H1 (cell line): ENCODE data around the gene GUCY1A1. TPM values are rescaled to one million over a fixed set of nuclear protein-coding genes. Genes with fewer than 3 reads are reported as not detected.

Experiments
- CTCF ChIA-PET: fragments of 300-600 bp; sonication (Branson Sonifier 250); formaldehyde crosslinking; loops from one replicate; lab custom pipeline; 2021; ENCODE audit not compliant: partially characterized antibody; lab: Charles Lee
- POLR2A ChIA-PET: fragments of 300-600 bp; sonication (Branson Sonifier 250); formaldehyde crosslinking; loops from one replicate; lab custom pipeline; 2021; ENCODE audit warnings: inconsistent platforms; ENCODE audit not compliant: partially characterized antibody; lab: Charles Lee
- DNase-seq, 2 experiments: peaks; one replicate each; pipeline versions ENCODE4 v3.0.0 to v3.0.0-alpha.2; 2010 to 2022; ENCODE audit warnings: low spot score in 2 of 2, low read depth in 1 of 2, mixed read lengths in 1 of 2
- FAIRE-seq: peaks from 2 replicates; lab custom pipeline; 2011; peaks lifted over from hg19 to GRCh38; lab: Jason Lieb, UNC
- H2AFZ ChIP-seq: 2 replicates; pipeline ENCODE4 v1.8.1; 2012; ENCODE audit warnings: low read length, inconsistent platforms
- H2AK5ac ChIP-seq: 2 replicates; pipeline ENCODE4 v1.6.1; 2013; ENCODE audit warnings: low read depth, low read length
- H2BK120ac ChIP-seq: replicated peaks from 2 replicates; pipeline ENCODE3; 2013; ENCODE audit warnings: low read depth, low read length, inconsistent platforms
- H2BK12ac ChIP-seq: 2 replicates; pipeline ENCODE4 v1.6.1; 2013; ENCODE audit warnings: low read depth, low read length
- H2BK15ac ChIP-seq: 2 replicates; pipeline ENCODE4 v1.6.1; 2013; ENCODE audit warnings: low read length
- H2BK20ac ChIP-seq: 2 replicates; pipeline ENCODE4 v1.6.1; 2013; ENCODE audit warnings: low read length
- H2BK5ac ChIP-seq: 2 replicates; pipeline ENCODE4 v1.6.1; 2013; ENCODE audit warnings: low read depth, low read length
- H3K14ac ChIP-seq: 2 replicates; pipeline ENCODE4 v1.6.1; 2013; ENCODE audit warnings: inconsistent platforms; ENCODE audit not compliant: insufficient read length
- H3K18ac ChIP-seq: 2 replicates; pipeline ENCODE4 v1.6.1; 2013; ENCODE audit warnings: low read length; ENCODE audit errors: extremely low read depth
- H3K23ac ChIP-seq: 2 replicates; pipeline ENCODE4 v1.6.1; 2013; ENCODE audit warnings: inconsistent platforms; ENCODE audit not compliant: insufficient read length
- H3K23me2 ChIP-seq: 2 replicates; pipeline ENCODE4 v1.6.1; 2013; ENCODE audit warnings: low read depth, low read length
- H3K27ac ChIP-seq: 2 replicates; pipeline ENCODE4 v1.6.1; 2011; ENCODE audit warnings: low read depth, low read length, inconsistent platforms
- H3K27me3 ChIP-seq, 4 experiments: replicated peaks in 1 of 4; 1 replicate in 1 of 4; 2 replicates in 3 of 4; pipeline versions ENCODE4 v1.6.1 to v1.8.1; 2011 to 2013; ENCODE audit warnings: low read length in 3 of 4, mild to moderate bottlenecking in 3 of 4, inconsistent platforms in 2 of 4, mixed read lengths in 2 of 4, moderate library complexity in 1 of 4; ENCODE audit not compliant: control insufficient read depth in 3 of 4, insufficient read depth in 3 of 4; ENCODE audit errors: extremely low read depth in 1 of 4
- H3K36me3 ChIP-seq, 4 experiments: 2 replicates each; pipeline versions ENCODE4 v1.6.1 to v1.8.1; 2011 to 2013; ENCODE audit warnings: mild to moderate bottlenecking in 4 of 4, low read length in 3 of 4, moderate library complexity in 2 of 4, control low read depth in 1 of 4, inconsistent platforms in 1 of 4; ENCODE audit not compliant: insufficient read depth in 4 of 4, control insufficient read depth in 2 of 4
- H3K4ac ChIP-seq: replicated peaks from 2 replicates; pipeline ENCODE3; 2013; ENCODE audit warnings: low read length, low read depth, mixed read lengths, inconsistent platforms; ENCODE audit not compliant: insufficient read length
- H3K4me1 ChIP-seq, 4 experiments: replicated peaks in 1 of 4; 1 replicate in 1 of 4; 2 replicates in 3 of 4; pipeline versions ENCODE4 v1.6.1 to v1.8.1; 2011 to 2013; ENCODE audit warnings: low read length in 3 of 4, inconsistent platforms in 2 of 4, mixed read lengths in 1 of 4; ENCODE audit not compliant: insufficient read depth in 4 of 4, control insufficient read depth in 3 of 4
- H3K4me2 ChIP-seq, 2 experiments: 2 replicates each; pipeline versions ENCODE4 v1.6.1 to v1.8.1; 2011 to 2013; ENCODE audit warnings: low read depth in 2 of 2, low read length in 2 of 2, control low read depth in 1 of 2, inconsistent platforms in 1 of 2, mild to moderate bottlenecking in 1 of 2; ENCODE audit not compliant: insufficient read depth in 1 of 2
- H3K4me3 ChIP-seq, 4 experiments: fragments of 200-600, 300-600 bp in 1 of 4; sonication (generic), shearing (Covaris generic), sonication (Bioruptor Twin) in 1 of 4; 2 replicates each; pipeline versions ENCODE4 v1.5.1 to v1.8.1; 2011 to 2016; ENCODE audit warnings: low read length in 4 of 4, low read depth in 3 of 4, control low read depth in 2 of 4, inconsistent platforms in 2 of 4, mild to moderate bottlenecking in 2 of 4, mixed read lengths in 1 of 4, moderate library complexity in 1 of 4; ENCODE audit not compliant: insufficient read depth in 2 of 4; ENCODE audit errors: extremely low read depth in 1 of 4
- H3K56ac ChIP-seq: replicated peaks from 2 replicates; pipeline ENCODE3; 2013; ENCODE audit warnings: low read depth, mild to moderate bottlenecking, mixed read lengths, low read length, inconsistent platforms; ENCODE audit not compliant: insufficient read length
- H3K79me1 ChIP-seq: 2 replicates; pipeline ENCODE4 v1.6.1; 2013; ENCODE audit warnings: low read depth, low read length, control low read depth
- H3K79me2 ChIP-seq, 2 experiments: 2 replicates each; pipeline versions ENCODE4 v1.6.1 to v1.8.1; 2012 to 2013; ENCODE audit warnings: low read length in 2 of 2, mild to moderate bottlenecking in 2 of 2, inconsistent platforms in 1 of 2; ENCODE audit not compliant: insufficient read depth in 2 of 2, control insufficient read depth in 1 of 2
- H3K9ac ChIP-seq, 4 experiments: replicated peaks in 1 of 4; 1 replicate in 1 of 4; 2 replicates in 3 of 4; pipeline versions ENCODE4 v1.6.1 to v1.8.1; 2011 to 2013; ENCODE audit warnings: low read depth in 3 of 4, low read length in 3 of 4, control low read depth in 2 of 4, mild to moderate bottlenecking in 2 of 4, moderate library complexity in 2 of 4, inconsistent platforms in 1 of 4; ENCODE audit errors: extremely low read depth in 1 of 4
- H3K9me3 ChIP-seq, 2 experiments: 2 replicates each; pipeline versions ENCODE4 v1.6.1 to v1.8.1; 2012 to 2013; ENCODE audit warnings: mild to moderate bottlenecking in 2 of 2, moderate library complexity in 2 of 2, control low read depth in 1 of 2, inconsistent platforms in 1 of 2, low read depth in 1 of 2, low read length in 1 of 2, mixed read lengths in 1 of 2; ENCODE audit not compliant: insufficient read depth in 2 of 2
- H4K20me1 ChIP-seq, 2 experiments: replicated peaks in 1 of 2; 2 replicates each; pipeline versions ENCODE3 to v1.8.1; 2011 to 2013; ENCODE audit warnings: inconsistent platforms in 2 of 2, low read length in 2 of 2, mild to moderate bottlenecking in 1 of 2; ENCODE audit not compliant: insufficient read depth in 2 of 2, control insufficient read depth in 1 of 2
- H4K5ac ChIP-seq: 2 replicates; pipeline ENCODE4 v1.6.1; 2013; ENCODE audit warnings: low read length, low read depth, mixed read lengths, inconsistent platforms; ENCODE audit not compliant: insufficient read length
- H4K8ac ChIP-seq: 2 replicates; pipeline ENCODE4 v1.8.0; 2013; ENCODE audit warnings: mild to moderate bottlenecking, moderate library complexity, low read length, inconsistent platforms; ENCODE audit not compliant: insufficient read depth; ENCODE audit errors: extremely low read depth
- H4K91ac ChIP-seq: replicated peaks from 2 replicates; pipeline ENCODE3; 2013; ENCODE audit warnings: low read length, mixed read lengths, inconsistent platforms; ENCODE audit not compliant: insufficient read length
- CBX8 ChIP-seq: fragments of 300-800, 300-1000 bp; sonication (generic); IDR thresholded peaks from 2 replicates; pipeline ENCODE4 v1.7.1; 2016; ENCODE audit warnings: low read depth, low read length, borderline replicate concordance
- CREB1 ChIP-seq: IDR thresholded peaks from 2 replicates; pipeline ENCODE4 v1.6.1; 2012; ENCODE audit warnings: inconsistent platforms
- CTCF ChIP-seq, 3 experiments: IDR thresholded peaks; 1 replicate in 2 of 3; 2 replicates in 1 of 3; pipeline versions ENCODE4 v1.5.1 to v1.6.1; 2011; ENCODE audit warnings: low read length in 3 of 3, mild to moderate bottlenecking in 3 of 3, inconsistent platforms in 2 of 3, low read depth in 1 of 3, moderate library complexity in 1 of 3; ENCODE audit not compliant: insufficient read depth in 1 of 3; ENCODE audit errors: control extremely low read depth in 1 of 3
- E2F6 ChIP-seq: IDR thresholded peaks from 2 replicates; pipeline ENCODE4 v1.6.1; 2012; ENCODE audit warnings: inconsistent platforms
- FOSL1 ChIP-seq: IDR thresholded peaks from 2 replicates; pipeline ENCODE4 v1.6.1; 2011; ENCODE audit warnings: mild to moderate bottlenecking, low read depth, low read length, moderate library complexity; ENCODE audit not compliant: insufficient read depth
- HDAC6 ChIP-seq: IDR thresholded peaks from one replicate; pipeline ENCODE4 v1.7.1; 2012; ENCODE audit warnings: low read depth, mild to moderate bottlenecking, inconsistent platforms, low read length, moderate library complexity
- SAP30 ChIP-seq: fragments of 300-600 bp; sonication (generic); IDR thresholded peaks from 2 replicates; pipeline ENCODE4 v1.7.1; 2012; ENCODE audit warnings: low read length, moderate library complexity, mild to moderate bottlenecking, inconsistent platforms; ENCODE audit not compliant: insufficient read depth, insufficient replicate concordance
- SIN3A ChIP-seq, 2 experiments: IDR thresholded peaks in 1 of 2; conservative IDR thresholded peaks in 1 of 2; 2 replicates each; pipeline ENCODE4 v1.6.1; 2011 to 2012; ENCODE audit warnings: low read length in 2 of 2, improper control_type of control experiment in 1 of 2, low read depth in 1 of 2, mild to moderate bottlenecking in 1 of 2
- TAF1 ChIP-seq: IDR thresholded peaks from 2 replicates; pipeline ENCODE4 v1.6.1; 2011; ENCODE audit warnings: mild to moderate bottlenecking, low read depth, low read length
- TBP ChIP-seq: IDR thresholded peaks from 2 replicates; pipeline ENCODE4 v1.6.1; 2011; ENCODE audit warnings: low read depth, low read length, improper control_type of control experiment
- polyA plus RNA-seq, 7 experiments: library from polyadenylated mRNA; depleted of rRNA in 3 of 7; stranded (reverse) in 5 of 7; unstranded in 2 of 7; fragments of >200 nt in 5 of 7; fragments of 200-250 nt in 2 of 7; gene quantifications; 1 replicate in 5 of 7; 2 replicates in 1 of 7; 4 replicates in 1 of 7; pipeline versions ENCODE4 v1.2.1 to v1.2.3, GENCODE V29; 2011 to 2013; ENCODE audit warnings: missing spikeins in 2 of 7, mixed read lengths in 2 of 7
- total RNA-seq: library from RNA; stranded (reverse); fragmentation: NEBNext Ultra II Directional; extraction: Animal tissue kit (Norgen Biotek cat#: 25700); gene quantifications from 2 replicates; pipeline ENCODE4 v1.2.1, GENCODE V29; 2021

Gene GUCY1A1
- total and polyA plus RNA-seq, 2 of the 8 experiments (the other 6 are each of a cell fraction or from before 2014, with no cell fraction given), result not detected

- no peak for TF ChIP-seq HDAC6
- TF ChIP-seq TAF1, result no peak
Observed at GRCh38 chr4:155656025-155656424, 10.6 kb upstream of the GUCY1A1 start (continued).

GRCh38 chr4:155657169-155657568 lies 9.5 kb upstream of the GUCY1A1 start:
- Histone ChIP-seq H4K8ac (no peak overlapping the region), H4K91ac (no peak overlapping the region), H3K23ac (no peak overlapping the region), H3K79me2 (no peaks in the 10 kb centered on the region), H3K9me3 (no peaks in the 10 kb centered on the region), H2BK5ac (no peak overlapping the region), H3K36me3 (no peaks in the 10 kb centered on the region), H3K4ac (no peak overlapping the region), H3K18ac (no peak overlapping the region), H3K27me3 (no peaks in the 10 kb centered on the region), H2BK12ac (no peak overlapping the region), H2BK120ac (no peak overlapping the region), H2BK20ac (no peak overlapping the region), H3K4me3 (no peak overlapping the region), H3K27ac (no peak overlapping the region), H2AFZ (no peak overlapping the region), H3K4me1 (no peaks in the 10 kb centered on the region), H3K23me2 (no peaks in the 10 kb centered on the region), H4K5ac (no peak overlapping the region), H2AK5ac (no peak overlapping the region), H4K20me1 (no peaks in the 10 kb centered on the region), H2BK15ac (no peak overlapping the region), H3K14ac (no peak overlapping the region), H3K4me2 (no peak overlapping the region), H3K79me1 (no peaks in the 10 kb centered on the region), H3K9ac (no peak overlapping the region), H3K56ac (no peak overlapping the region)
- CTCF ChIA-PET, result no interaction called here
- no peak for DNase-seq
- TF ChIP-seq CTCF (IDR thresholded peaks at IDR 0.05; ENCODE audit: control extremely low read depth in 1 of 3, insufficient read depth in 1 of 3, low read depth in 1 of 3, low read length in 3 of 3) (no peak), SIN3A (conservative IDR thresholded peaks at IDR 0.05 in 1 of 2, IDR thresholded peaks at IDR 0.05 in 1 of 2; ENCODE audit: low read depth in 1 of 2, low read length in 2 of 2) (no peak), FOSL1 (no peak), CREB1 (no peak), TBP (no peak), CBX8 (no peak), SAP30 (no peak), E2F6 (no peak)
- no peak for FAIRE-seq
- POLR2A ChIA-PET, result no interaction called here
